ENCODE data around the gene HORMAD2. TPM values are rescaled to one million over a fixed set of nuclear protein-coding genes. Genes with fewer than 3 reads are reported as not detected.
A peak's percentile ranks its signal among the peaks of the same experiment; 100 is the strongest.

Gene HORMAD2
- total RNA-seq, 1 experiment from 2014 or later: not detected

DNA sequence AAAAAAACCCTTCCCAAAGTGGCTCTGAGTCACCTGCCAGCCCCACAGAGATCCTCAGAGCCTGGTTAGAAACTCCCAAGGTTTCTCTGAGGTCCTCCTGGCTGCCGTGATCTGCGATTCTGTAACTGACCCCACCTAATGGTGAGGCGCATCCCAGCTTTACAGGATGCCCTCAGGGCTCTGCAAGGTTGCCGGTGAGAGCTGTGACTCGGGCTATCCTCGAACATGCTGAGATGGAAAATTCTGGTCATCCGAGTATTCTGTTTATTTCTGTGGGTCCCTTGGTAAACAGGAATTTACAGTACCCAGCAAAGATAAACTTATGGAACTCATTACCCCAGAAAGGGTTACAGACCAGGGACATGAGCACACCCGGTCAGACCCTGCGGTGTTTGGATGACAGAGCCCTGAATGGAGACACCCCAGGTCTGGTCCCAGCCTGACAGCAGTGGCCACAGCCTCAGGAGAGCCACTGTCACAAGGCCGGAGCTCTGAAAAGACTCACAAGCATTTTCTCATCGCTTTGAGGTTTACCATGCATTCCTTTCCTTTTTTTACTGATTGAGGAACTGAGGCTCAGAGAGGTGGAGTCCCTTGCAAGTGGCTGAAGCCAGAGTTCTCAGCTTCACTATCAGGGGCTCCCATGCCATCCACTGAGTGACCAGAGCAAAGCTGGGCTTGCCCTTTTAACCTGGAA, 144.0 kb downstream of the HORMAD2 start:
- peak; percentile 44 for DNase-seq
- BruUV-seq (replicated peaks): no TSS peak
- Mint-ChIP-seq H3K4me3 (ENCODE audit: low read depth, unreplicated experiment) (no peak overlapping the region), H3K36me3 (ENCODE audit: insufficient read depth, unreplicated experiment) (peaks cover 4% of the 10 kb centered on the region), H3K27ac (ENCODE audit: unreplicated experiment) (peak overlapping the region; percentile 81), H3K27me3 (ENCODE audit: unreplicated experiment) (no peaks in the 10 kb centered on the region), H3K9me3 (ENCODE audit: low read depth, unreplicated experiment) (no peaks in the 10 kb centered on the region), H3K4me1 (ENCODE audit: low read depth, unreplicated experiment) (peaks cover 69% of the 10 kb centered on the region)
- CTCF ChIA-PET: interaction anchor here (1.3 to 1.9 kb wide), 3 partner anchors 11 to 27 kb away, joined by 3 to 5 read pairs (median 4); no protein-coding TSS in a partner anchor
- intact Hi-C loops (cut with micrococcal nuclease; ENCODE audit: unreplicated experiment): no loop called here
- TF ChIP-seq, protein P1, sequence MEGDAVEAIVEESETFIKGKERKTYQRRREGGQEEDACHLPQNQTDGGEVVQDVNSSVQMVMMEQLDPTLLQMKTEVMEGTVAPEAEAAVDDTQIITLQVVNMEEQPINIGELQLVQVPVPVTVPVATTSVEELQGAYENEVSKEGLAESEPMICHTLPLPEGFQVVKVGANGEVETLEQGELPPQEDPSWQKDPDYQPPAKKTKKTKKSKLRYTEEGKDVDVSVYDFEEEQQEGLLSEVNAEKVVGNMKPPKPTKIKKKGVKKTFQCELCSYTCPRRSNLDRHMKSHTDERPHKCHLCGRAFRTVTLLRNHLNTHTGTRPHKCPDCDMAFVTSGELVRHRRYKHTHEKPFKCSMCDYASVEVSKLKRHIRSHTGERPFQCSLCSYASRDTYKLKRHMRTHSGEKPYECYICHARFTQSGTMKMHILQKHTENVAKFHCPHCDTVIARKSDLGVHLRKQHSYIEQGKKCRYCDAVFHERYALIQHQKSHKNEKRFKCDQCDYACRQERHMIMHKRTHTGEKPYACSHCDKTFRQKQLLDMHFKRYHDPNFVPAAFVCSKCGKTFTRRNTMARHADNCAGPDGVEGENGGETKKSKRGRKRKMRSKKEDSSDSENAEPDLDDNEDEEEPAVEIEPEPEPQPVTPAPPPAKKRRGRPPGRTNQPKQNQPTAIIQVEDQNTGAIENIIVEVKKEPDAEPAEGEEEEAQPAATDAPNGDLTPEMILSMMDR (IDR thresholded peaks at IDR 0.05; ENCODE audit: unreplicated experiment): no peak

DNA sequence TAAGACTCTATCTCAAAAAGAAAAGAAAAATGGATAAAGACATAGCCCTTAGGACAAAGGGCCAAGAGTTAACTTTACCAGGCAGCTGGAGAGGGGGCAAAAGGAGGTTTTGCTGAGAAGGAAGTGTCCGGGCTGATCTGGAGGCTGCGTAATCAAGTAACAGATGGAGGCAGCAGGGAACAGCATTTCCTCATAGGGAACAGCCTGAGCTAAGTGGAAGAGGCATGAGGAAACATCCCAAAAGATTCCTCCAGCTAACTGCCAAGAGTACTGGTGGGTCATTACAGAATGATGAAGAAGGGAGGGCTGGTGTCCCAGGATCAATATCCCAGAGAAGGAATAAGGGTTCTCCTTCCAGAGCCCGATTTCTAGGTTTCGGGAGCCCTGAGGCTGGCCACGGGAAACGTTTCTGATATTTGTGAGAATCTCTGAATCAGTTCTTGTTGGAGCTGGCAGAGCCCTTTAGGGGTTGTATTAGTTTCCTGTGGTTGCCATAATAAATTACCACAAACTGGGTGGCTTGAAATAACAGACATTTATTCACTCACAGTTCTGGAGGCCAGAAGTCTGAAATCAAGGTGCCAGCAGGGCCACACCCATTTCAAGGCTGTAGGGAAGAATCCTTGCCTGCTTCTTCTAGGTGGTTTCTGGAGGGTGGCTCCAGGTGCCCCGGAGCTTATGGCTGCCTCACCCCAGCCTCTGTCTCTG, 145.1 kb downstream of the HORMAD2 start:
- intact Hi-C loops (cut with micrococcal nuclease; ENCODE audit: unreplicated experiment): no loop called here
- no TSS peak for BruUV-seq (replicated peaks)

DNA sequence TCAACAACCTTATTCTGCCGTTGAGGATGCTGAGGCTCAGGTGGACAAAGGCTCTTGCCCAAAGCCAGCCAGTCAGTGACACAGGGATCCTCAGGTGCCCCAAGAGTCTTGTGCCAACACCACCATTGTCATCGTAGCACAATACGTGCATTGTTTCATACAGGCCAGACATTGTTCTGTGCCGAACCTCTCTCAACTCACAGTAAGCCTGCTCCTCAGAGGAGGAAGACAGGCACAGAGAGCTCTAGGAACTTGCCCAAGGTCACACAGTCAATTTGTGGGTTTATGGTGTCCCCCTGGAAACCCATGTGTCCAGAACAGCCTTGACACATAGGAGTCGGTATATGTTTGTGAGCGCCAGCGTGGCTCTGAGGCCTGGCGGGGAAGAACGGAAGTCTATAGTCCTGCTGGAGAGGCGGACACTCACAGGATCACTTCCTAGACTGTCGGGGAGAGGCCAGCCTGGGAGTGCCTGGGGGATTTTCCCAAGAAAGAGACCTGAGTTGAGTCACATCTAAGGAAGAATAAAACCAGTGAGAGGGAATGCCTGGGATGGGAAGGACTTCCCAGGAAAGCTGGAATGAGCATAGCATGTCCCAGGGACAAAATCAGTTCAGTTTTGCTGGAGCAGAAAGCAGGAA, 146.0 kb downstream of the HORMAD2 start:
- Mint-ChIP-seq H3K4me1 (ENCODE audit: low read depth, unreplicated experiment) (peaks cover 58% of the 10 kb centered on the region), H3K27me3 (ENCODE audit: unreplicated experiment) (no peaks in the 10 kb centered on the region), H3K4me3 (ENCODE audit: low read depth, unreplicated experiment) (no peak overlapping the region), H3K27ac (ENCODE audit: unreplicated experiment) (peak overlapping the region; percentile 81), H3K9me3 (ENCODE audit: low read depth, unreplicated experiment) (no peaks in the 10 kb centered on the region), H3K36me3 (ENCODE audit: insufficient read depth, unreplicated experiment) (peaks cover 9% of the 10 kb centered on the region)
- DNase-seq: peak; percentile 40
- no TSS peak for BruUV-seq (replicated peaks)
- CTCF ChIA-PET: interaction anchor here (0.7 to 1.0 kb wide), 2 partner anchors 9 to 20 kb away, joined by 3 to 4 read pairs; partner anchors contain the start of gene LIF
- TF ChIP-seq, protein P1 (IDR thresholded peaks at IDR 0.05; ENCODE audit: unreplicated experiment): no peak
- intact Hi-C loops (cut with micrococcal nuclease; ENCODE audit: unreplicated experiment): no loop called here

More for the DNA sequence above, 145.1 kb downstream of the HORMAD2 start:
- Mint-ChIP-seq H3K4me1 (ENCODE audit: low read depth, unreplicated experiment) (peaks cover 60% of the 10 kb centered on the region), H3K36me3 (ENCODE audit: insufficient read depth, unreplicated experiment) (peaks cover 4% of the 10 kb centered on the region), H3K4me3 (ENCODE audit: low read depth, unreplicated experiment) (no peak overlapping the region), H3K27ac (ENCODE audit: unreplicated experiment) (peak overlapping the region; percentile 81), H3K9me3 (ENCODE audit: low read depth, unreplicated experiment) (no peaks in the 10 kb centered on the region), H3K27me3 (ENCODE audit: unreplicated experiment) (no peaks in the 10 kb centered on the region)
- DNase-seq: no peak
- TF ChIP-seq, protein P1 (IDR thresholded peaks at IDR 0.05; ENCODE audit: unreplicated experiment): no peak
- CTCF ChIA-PET: interaction anchor here (1.0 to 1.9 kb wide), 3 partner anchors 13 to 25 kb away, joined by 3 to 5 read pairs (median 4); no protein-coding TSS in a partner anchor

Other genes starting within 250 kb of the HORMAD2 start
- gene ASCC2, start 242.2 kb upstream of the HORMAD2 start, total RNA-seq (2022): 62.6 and 73.4 TPM in 2 replicates
- 34.5 and 40.1 TPM in 2 replicates for gene MTMR3, start 197.3 kb upstream of the HORMAD2 start, total RNA-seq (2022)
- 202 and 260 TPM in 2 replicates for gene LIF, start 166.3 kb downstream of the HORMAD2 start, total RNA-seq (2022)
- not detected in 2 replicates for gene OSM, start 186.4 kb downstream of the HORMAD2 start, total RNA-seq (2022)
- gene CASTOR1, start 209.0 kb downstream of the HORMAD2 start, total RNA-seq (2022): 12.0 and 14.2 TPM in 2 replicates
- 24.5 and 24.8 TPM in 2 replicates for gene TBC1D10A, start 246.5 kb downstream of the HORMAD2 start, total RNA-seq (2022)

All from Calu3 (cell line).